OCI-LY1 (cell line): ENCODE data around the gene FBXO39.
"Not testable (repeated sequence)": the region's sequence is repeated elsewhere in the genome, so short reads cannot be mapped to it uniquely, and the experiment has no call there.

Experiments
- H2AFZ ChIP-seq: fragments of 200-600 bp; sonication (generic), shearing (Covaris generic); 2 replicates; pipeline ENCODE4 v1.6.0; 2014; ENCODE audit warnings: antibody characterized with exemption, mild to moderate bottlenecking, low read length
- H3F3A ChIP-seq: fragments of 200-600 bp; sonication (generic), shearing (Covaris generic); 2 replicates; pipeline ENCODE4 v1.6.0; 2014; ENCODE audit warnings: mild to moderate bottlenecking, antibody characterized with exemption, low read length, moderate library complexity; ENCODE audit not compliant: insufficient read depth
- H3K27ac ChIP-seq: fragments of 200-600 bp; sonication (generic); 2 replicates; pipeline ENCODE4 v1.5.1; 2014; ENCODE audit warnings: low read length, mixed run types, mild to moderate bottlenecking, low read depth; ENCODE audit not compliant: poor library complexity, severe bottlenecking
- H3K27me3 ChIP-seq: fragments of 200-600 bp; sonication (generic); 2 replicates; pipeline ENCODE4 v1.6.0; 2014; ENCODE audit warnings: antibody characterized with exemption, mild to moderate bottlenecking, low read length, moderate library complexity; ENCODE audit not compliant: insufficient read depth
- H3K36me3 ChIP-seq: fragments of 200-600 bp; sonication (generic); 2 replicates; pipeline ENCODE4 v1.6.1; 2014; ENCODE audit warnings: mild to moderate bottlenecking, antibody characterized with exemption, low read length, moderate library complexity, mixed read lengths; ENCODE audit not compliant: insufficient read depth
- H3K4me1 ChIP-seq: fragments of 200-600 bp; sonication (generic); 2 replicates; pipeline ENCODE4 v1.5.1; 2014; ENCODE audit warnings: mild to moderate bottlenecking, low read length, moderate library complexity; ENCODE audit not compliant: insufficient read depth, severe bottlenecking
- H3K4me2 ChIP-seq: fragments of 200-600 bp; sonication (generic), shearing (Covaris generic); 2 replicates; pipeline ENCODE4 v1.6.1; 2014; ENCODE audit warnings: low read length
- H3K4me3 ChIP-seq: fragments of 200-600 bp; sonication (generic); 2 replicates; pipeline ENCODE4 v1.5.1; 2014; ENCODE audit warnings: low read length, low read depth, mild to moderate bottlenecking, mixed read lengths; ENCODE audit not compliant: poor library complexity, severe bottlenecking
- H3K79me2 ChIP-seq: fragments of 200-600 bp; shearing (Covaris generic); 2 replicates; pipeline ENCODE4 v1.6.1; 2016; ENCODE audit warnings: mixed run types, low read length, mixed read lengths; ENCODE audit not compliant: insufficient read depth
- H3K9ac ChIP-seq: fragments of 200-600 bp; sonication (generic), shearing (Covaris generic); 2 replicates; pipeline ENCODE4 v1.6.1; 2014; ENCODE audit warnings: mild to moderate bottlenecking, low read length, mixed read lengths
- H3K9me2 ChIP-seq: fragments of 200-600 bp; sonication (generic), shearing (Covaris generic); 2 replicates; pipeline ENCODE4 v1.6.1; 2014; ENCODE audit warnings: low read depth, mild to moderate bottlenecking, low read length, mixed read lengths
- H3K9me3 ChIP-seq: fragments of 200-600 bp; shearing (Covaris generic); 2 replicates; pipeline ENCODE4 v1.6.1; 2014; ENCODE audit warnings: low read length, mixed read lengths
- H4K20me1 ChIP-seq: fragments of 200-600 bp; sonication (generic), shearing (Covaris generic); 2 replicates; pipeline ENCODE4 v1.6.0; 2016; ENCODE audit warnings: mild to moderate bottlenecking, low read length; ENCODE audit not compliant: insufficient read depth
- EZH2 ChIP-seq: fragments of 200-600 bp; sonication (generic), shearing (Covaris generic); IDR thresholded peaks from 2 replicates; pipeline ENCODE4 v1.8.0; 2017; ENCODE audit warnings: borderline replicate concordance, mixed run types, mild to moderate bottlenecking, antibody characterized with exemption, low read length, moderate library complexity, mixed read lengths
- TF ChIP-seq, protein P1 (sequence below): fragments of 200-600 bp; sonication (generic), shearing (Covaris generic); IDR thresholded peaks from 2 replicates; pipeline ENCODE4 v1.5.1; 2017; ENCODE audit warnings: mild to moderate bottlenecking, antibody characterized with exemption, low read length, moderate library complexity, mixed read lengths

The FBXO39 gene

DNA sequence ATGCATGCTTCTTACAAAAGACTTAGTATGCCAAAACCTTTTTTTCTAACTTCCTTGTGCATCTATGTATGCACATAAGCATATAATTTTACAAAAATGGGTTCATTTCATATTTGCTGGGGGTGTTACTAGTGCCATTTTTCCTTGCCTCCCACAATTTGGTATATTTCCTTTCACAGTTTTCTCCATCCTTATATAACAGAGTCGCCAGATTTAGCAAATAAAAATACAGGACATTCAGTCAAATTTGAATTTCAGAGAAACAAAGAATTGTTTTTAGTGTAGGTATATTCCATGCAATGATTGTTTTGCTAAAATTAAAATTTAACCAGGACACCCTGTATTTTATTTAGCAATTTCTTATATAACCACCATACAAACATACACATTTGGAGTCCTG is 4.0 kb upstream of the FBXO39 start:
- Histone ChIP-seq H3K27me3 (no peaks in the 10 kb centered on the region), H3K4me1 (no peaks in the 10 kb centered on the region), H3K4me2 (no peak overlapping the region)

GRCh38 chr17:6774906-6775305 is 1.1 kb upstream of the FBXO39 start:
- not testable (repeated sequence) for H3K9me2 ChIP-seq, H3K36me3 ChIP-seq, H3K9me3 ChIP-seq, H3K27me3 ChIP-seq, H4K20me1 ChIP-seq, H3K4me2 ChIP-seq, H3F3A ChIP-seq, H3K79me2 ChIP-seq, H3K4me1 ChIP-seq, H3K27ac ChIP-seq, H3K9ac ChIP-seq, H2AFZ ChIP-seq, H3K4me3 ChIP-seq

More for the DNA sequence above, 4.0 kb upstream of the FBXO39 start:
- TF ChIP-seq, protein P1, sequence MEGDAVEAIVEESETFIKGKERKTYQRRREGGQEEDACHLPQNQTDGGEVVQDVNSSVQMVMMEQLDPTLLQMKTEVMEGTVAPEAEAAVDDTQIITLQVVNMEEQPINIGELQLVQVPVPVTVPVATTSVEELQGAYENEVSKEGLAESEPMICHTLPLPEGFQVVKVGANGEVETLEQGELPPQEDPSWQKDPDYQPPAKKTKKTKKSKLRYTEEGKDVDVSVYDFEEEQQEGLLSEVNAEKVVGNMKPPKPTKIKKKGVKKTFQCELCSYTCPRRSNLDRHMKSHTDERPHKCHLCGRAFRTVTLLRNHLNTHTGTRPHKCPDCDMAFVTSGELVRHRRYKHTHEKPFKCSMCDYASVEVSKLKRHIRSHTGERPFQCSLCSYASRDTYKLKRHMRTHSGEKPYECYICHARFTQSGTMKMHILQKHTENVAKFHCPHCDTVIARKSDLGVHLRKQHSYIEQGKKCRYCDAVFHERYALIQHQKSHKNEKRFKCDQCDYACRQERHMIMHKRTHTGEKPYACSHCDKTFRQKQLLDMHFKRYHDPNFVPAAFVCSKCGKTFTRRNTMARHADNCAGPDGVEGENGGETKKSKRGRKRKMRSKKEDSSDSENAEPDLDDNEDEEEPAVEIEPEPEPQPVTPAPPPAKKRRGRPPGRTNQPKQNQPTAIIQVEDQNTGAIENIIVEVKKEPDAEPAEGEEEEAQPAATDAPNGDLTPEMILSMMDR = no peak
- no peak for TF ChIP-seq EZH2
- no peak overlapping the region for H2AFZ ChIP-seq
- no peak overlapping the region for H3K27ac ChIP-seq
- no peaks in the 10 kb centered on the region; the same call in 1 of the 2 replicates for H3K36me3 ChIP-seq
- H3K9ac ChIP-seq = no peak overlapping the region
- H3K9me3 ChIP-seq = 0 out of 2 replicates have a peak, but pooled peaks cover 10% of the 10 kb centered on the region
- no peaks in the 10 kb centered on the region for H3K9me2 ChIP-seq
- no peaks in the 10 kb centered on the region for H4K20me1 ChIP-seq
- no peaks in the 10 kb centered on the region for H3K79me2 ChIP-seq
- H3K4me3 ChIP-seq = no peak overlapping the region
- no peaks in the 10 kb centered on the region for H3F3A ChIP-seq

GRCh38 chr17:6779411-6779810 is 3.4 kb downstream of the FBXO39 start:
- H3K4me1 ChIP-seq = no peaks in the 10 kb centered on the region
- no peaks in the 10 kb centered on the region for H3K79me2 ChIP-seq
- no peaks in the 10 kb centered on the region for H4K20me1 ChIP-seq

GRCh38 chr17:6780001-6780400 is 4.0 kb downstream of the FBXO39 start:
- TF ChIP-seq EZH2 = no peak
- TF ChIP-seq, protein P1 = no peak
- Histone ChIP-seq H3K27me3 (no peaks in the 10 kb centered on the region), H3K4me3 (no peak overlapping the region), H3K9me2 (no peaks in the 10 kb centered on the region), H2AFZ (no peak overlapping the region), H3K27ac (no peak overlapping the region), H3K79me2 (no peaks in the 10 kb centered on the region), H3K36me3 (no peaks in the 10 kb centered on the region), H3K4me1 (no peaks in the 10 kb centered on the region), H4K20me1 (no peaks in the 10 kb centered on the region), H3K4me2 (no peak overlapping the region), H3K9ac (no peak overlapping the region), H3K9me3 (no peaks in the 10 kb centered on the region), H3F3A (no peaks in the 10 kb centered on the region)

More at GRCh38 chr17:6779411-6779810, 3.4 kb downstream of the FBXO39 start:
- no peaks in the 10 kb centered on the region for H3K27me3 ChIP-seq
- H3K9ac ChIP-seq = no peak overlapping the region
- no peak overlapping the region for H3K27ac ChIP-seq
- no peaks in the 10 kb centered on the region for H3F3A ChIP-seq
- H3K4me3 ChIP-seq = no peak overlapping the region
- H3K36me3 ChIP-seq = no peaks in the 10 kb centered on the region
- no peaks in the 10 kb centered on the region for H3K9me2 ChIP-seq
- no peaks in the 10 kb centered on the region for H3K9me3 ChIP-seq
- H3K4me2 ChIP-seq = no peak overlapping the region
- TF ChIP-seq, protein P1 = no peak
- no peak for TF ChIP-seq EZH2
- H2AFZ ChIP-seq = no peak overlapping the region
